Calu3 (cell line): Measurements from ENCODE around the gene CHI3L2. TPM values are rescaled to one million over a fixed set of nuclear protein-coding genes. Genes with fewer than 3 reads are reported as not detected.

Source experiments
- BruUV-seq: library from RNA; stranded (reverse); fragments of 400-500 nt; replicated peaks from 2 replicates; lab custom pipeline; 2021; lab: Mats Ljungman, UMichigan
- CTCF ChIA-PET: fragments of 300-600 bp; sonication (Branson Sonifier 250); formaldehyde crosslinking; loops from one replicate; lab custom pipeline; 2022; ENCODE audit warnings: antibody characterized with exemption; lab: Charles Lee
- DNase-seq: peaks from one replicate; pipeline ENCODE4 v3.0.0; 2022
- H3K27ac Mint-ChIP-seq: one replicate; pipeline ENCODE4 v1.8.0; 2022; ENCODE audit warnings: mixed read lengths; ENCODE audit not compliant: unreplicated experiment
- H3K27me3 Mint-ChIP-seq: one replicate; pipeline ENCODE4 v1.8.0; 2022; ENCODE audit warnings: mixed read lengths; ENCODE audit not compliant: unreplicated experiment
- H3K36me3 Mint-ChIP-seq: one replicate; pipeline ENCODE4 v1.8.0; 2022; ENCODE audit warnings: mild to moderate bottlenecking, moderate library complexity, mixed read lengths; ENCODE audit not compliant: insufficient read depth, unreplicated experiment
- H3K4me1 Mint-ChIP-seq: one replicate; pipeline ENCODE4 v1.8.0; 2022; ENCODE audit warnings: mild to moderate bottlenecking, low read depth, mixed read lengths; ENCODE audit not compliant: unreplicated experiment
- H3K4me3 Mint-ChIP-seq: one replicate; pipeline ENCODE4 v1.8.0; 2022; ENCODE audit warnings: mild to moderate bottlenecking, low read depth, moderate library complexity, mixed read lengths; ENCODE audit not compliant: unreplicated experiment
- H3K9me3 Mint-ChIP-seq: one replicate; pipeline ENCODE4 v1.8.0; 2022; ENCODE audit warnings: low read depth, mixed read lengths; ENCODE audit not compliant: unreplicated experiment
- CTCF ChIP-seq: fragments of 200-600 bp; IDR thresholded peaks from one replicate; pipeline ENCODE4 v1.8.0; 2022; ENCODE audit warnings: antibody characterized with exemption; ENCODE audit not compliant: unreplicated experiment
- intact Hi-C: fragments of 100-400 bp; cut with micrococcal nuclease; formaldehyde crosslinking; loops from one replicate; pipeline ENCODE4 v1.10.0; 2022; ENCODE audit not compliant: unreplicated experiment
- total RNA-seq: library from RNA; stranded (reverse); gene quantifications from 2 replicates; pipeline ENCODE4 v1.2.3, GENCODE V29; 2022

Gene CHI3L2
- total RNA-seq, 1 experiment from 2014 or later, result 0.52 TPM

- BruUV-seq, result no TSS peak
- CTCF ChIA-PET, result no interaction called here
- Mint-ChIP-seq H3K4me3 (no peak overlapping the region), H3K36me3 (peaks cover 32% of the 10 kb centered on the region), H3K9me3 (no peaks in the 10 kb centered on the region), H3K4me1 (peaks cover 57% of the 10 kb centered on the region), H3K27me3 (no peaks in the 10 kb centered on the region), H3K27ac (no peak overlapping the region)
- no peak for TF ChIP-seq CTCF
- DNase-seq, result peak; percentile 27
- intact Hi-C loops, result no loop called here
Observed at GRCh38 chr1:111197598-111198284, 29.8 kb upstream of the CHI3L2 start.

GRCh38 chr1:111198836-111199235 lies 28.7 kb upstream of the CHI3L2 start:
- no peaks in the 10 kb centered on the region for H3K27me3 Mint-ChIP-seq
- no TSS peak for BruUV-seq
- no peak for TF ChIP-seq CTCF
- no peak overlapping the region for H3K4me3 Mint-ChIP-seq
- intact Hi-C loops, result no loop called here
- CTCF ChIA-PET, result no interaction called here
- H3K9me3 Mint-ChIP-seq, result no peaks in the 10 kb centered on the region
- H3K4me1 Mint-ChIP-seq, result peaks cover 53% of the 10 kb centered on the region
- no peak overlapping the region for H3K27ac Mint-ChIP-seq
- no peak for DNase-seq
- H3K36me3 Mint-ChIP-seq, result peaks cover 32% of the 10 kb centered on the region

GRCh38 chr1:111199329-111199728 lies 28.2 kb upstream of the CHI3L2 start:
- Mint-ChIP-seq H3K36me3 (peaks cover 33% of the 10 kb centered on the region), H3K4me3 (peak overlapping the region; percentile 52), H3K9me3 (no peaks in the 10 kb centered on the region), H3K27ac (no peak overlapping the region), H3K4me1 (peaks cover 49% of the 10 kb centered on the region), H3K27me3 (no peaks in the 10 kb centered on the region)
- no peak for TF ChIP-seq CTCF
- no TSS peak for BruUV-seq
- DNase-seq, result no peak
- intact Hi-C loops, result no loop called here
- CTCF ChIA-PET, result no interaction called here

GRCh38 chr1:111199881-111200801 lies 27.4 kb upstream of the CHI3L2 start, which contains the start of gene DENND2D:
DENND2D (minus strand) TSS chr1:111200646; CDS start chr1:111200459, 187 bp downstream.
- H3K27ac Mint-ChIP-seq, result peak within 1 kb of the TSS; percentile 86

More at GRCh38 chr1:111199881-111200801, 27.4 kb upstream of the CHI3L2 start, which contains the start of gene DENND2D:
- peak; percentile 54 for DNase-seq
- Mint-ChIP-seq H3K4me3 (peak within 1 kb of the TSS; percentile 52), H3K4me1 (peaks cover 46% of the 10 kb centered on the region), H3K36me3 (peaks cover 41% of the 10 kb centered on the region), H3K9me3 (no peaks in the 10 kb centered on the region), H3K27me3 (no peaks in the 10 kb centered on the region)
- TF ChIP-seq CTCF, result no peak
- CTCF ChIA-PET, result no interaction called here
- BruUV-seq, result TSS peak; percentile 48
- intact Hi-C loops, result no loop called here
